ENCODE results near the gene MLANA. TPM values are rescaled to one million over a fixed set of nuclear protein-coding genes. Genes with fewer than 3 reads are reported as not detected.

MLANA gene
- total RNA-seq, 2 donors from 2014 or later: not detected

- no peaks in the 10 kb centered on the region for H3K36me3 ChIP-seq (replicated peaks in 1 of 2; ENCODE audit: insufficient read depth in 1 of 2, low read depth in 2 of 2)
- TF ChIP-seq POLR2A (IDR thresholded peaks at IDR 0.05): no peak
- no peak for TF ChIP-seq CTCF (IDR thresholded peaks at IDR 0.05)
- H3K4me3 ChIP-seq: no peak overlapping the region
- 94 to 100% methylated on average over 1 of the region's 1 CpG for WGBS, 2 donors
- H3K27ac ChIP-seq: no peak overlapping the region
- peaks cover 32% of the 10 kb centered on the region for H3K4me1 ChIP-seq
- no peaks in the 10 kb centered on the region for H3K27me3 ChIP-seq
- ATAC-seq (no peak), DNase-seq (no peak)
- intact Hi-C loops (cut with DNase I): no loop called here
- no peaks in the 10 kb centered on the region for H3K9me3 ChIP-seq
Observed at GRCh38 chr9:5950261-5950660, 59.6 kb downstream of the MLANA start.

- no peak for ATAC-seq
- 75 to 81% methylated on average over 4 of the region's 4 CpGs for WGBS, 2 donors
- no peak for DNase-seq
- no peaks in the 10 kb centered on the region for H3K27me3 ChIP-seq
- H3K36me3 ChIP-seq (replicated peaks in 1 of 2; ENCODE audit: insufficient read depth in 1 of 2, low read depth in 2 of 2): no peaks in the 10 kb centered on the region
- intact Hi-C loops (cut with DNase I): no loop called here
- no peak overlapping the region for H3K27ac ChIP-seq
- H3K4me3 ChIP-seq: no peak overlapping the region
- H3K9me3 ChIP-seq: no peaks in the 10 kb centered on the region
- H3K4me1 ChIP-seq: peaks cover 34% of the 10 kb centered on the region
- TF ChIP-seq CTCF (IDR thresholded peaks at IDR 0.05) (no peak), POLR2A (IDR thresholded peaks at IDR 0.05) (no peak)
Observed at GRCh38 chr9:5951686-5952211, 61.1 kb downstream of the MLANA start.

- 23 to 28% methylated on average over 9 of the region's 9 CpGs for WGBS, 2 donors
- TF ChIP-seq POLR2A (IDR thresholded peaks at IDR 0.05) (no peak), CTCF (IDR thresholded peaks at IDR 0.05) (no peak)
- no peaks in the 10 kb centered on the region for H3K9me3 ChIP-seq
- H3K4me3 ChIP-seq: no peak overlapping the region
- peak overlapping the region in 1 of 4 donors; percentile 13 for H3K27ac ChIP-seq
- no peak for DNase-seq
- ATAC-seq: no peak
- H3K27me3 ChIP-seq: no peaks in the 10 kb centered on the region
- intact Hi-C loops (cut with DNase I): no loop called here
- H3K4me1 ChIP-seq: peaks cover 35% of the 10 kb centered on the region
- no peaks in the 10 kb centered on the region for H3K36me3 ChIP-seq (replicated peaks in 1 of 2; ENCODE audit: insufficient read depth in 1 of 2, low read depth in 2 of 2)
Observed at GRCh38 chr9:5953743-5954707, 63.3 kb downstream of the MLANA start.

DNA sequence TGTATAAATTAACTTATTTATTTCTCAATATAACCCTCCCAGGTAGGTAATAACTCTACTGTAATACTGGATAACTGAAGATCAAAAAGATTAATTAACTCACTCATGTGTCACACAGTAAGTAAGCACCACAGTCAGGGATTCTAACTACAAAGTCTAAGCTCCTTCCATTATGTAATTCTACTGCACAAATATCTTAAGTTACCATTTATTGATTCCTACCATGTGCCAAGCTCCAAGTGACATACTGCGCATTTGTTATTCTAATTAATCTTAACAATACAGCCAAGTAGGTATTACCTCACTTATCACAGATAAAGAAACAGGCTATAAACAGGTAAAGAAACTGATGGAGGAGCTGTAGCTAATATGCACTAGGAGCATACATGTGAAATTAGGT, 66.5 kb downstream of the MLANA start:
- no peaks in the 10 kb centered on the region for H3K9me3 ChIP-seq
- 12 to 17% methylated on average over 1 of the region's 1 CpG for WGBS, 2 donors
- H3K27me3 ChIP-seq: no peaks in the 10 kb centered on the region
- no peak for DNase-seq
- H3K36me3 ChIP-seq (replicated peaks in 1 of 2; ENCODE audit: insufficient read depth in 1 of 2, low read depth in 2 of 2): no peaks in the 10 kb centered on the region
- peaks cover 22% of the 10 kb centered on the region for H3K4me1 ChIP-seq
- TF ChIP-seq CTCF (IDR thresholded peaks at IDR 0.05): no peak
- no peak for TF ChIP-seq POLR2A (IDR thresholded peaks at IDR 0.05)
- no peak overlapping the region for H3K27ac ChIP-seq
- ATAC-seq: peak; percentile 68
- intact Hi-C loops (cut with DNase I): no loop called here
- no peak overlapping the region for H3K4me3 ChIP-seq

Measured in body of pancreas (tissue), 4 donors.